Endothelial cell of umbilical vein (primary cell): ENCODE measurements around the gene TCF15. TPM values are rescaled to one million over a fixed set of nuclear protein-coding genes. Genes with fewer than 3 reads are reported as not detected.
A peak's percentile ranks its signal among the peaks of the same experiment; 100 is the strongest.
"Not testable (repeated sequence)": the region's sequence is repeated elsewhere in the genome, so short reads cannot be mapped to it uniquely, and the experiment has no call there.

Experiments used
- BruUV-seq: library from RNA; stranded (reverse); fragments of 400-500 nt; replicated peaks from 2 replicates; lab custom pipeline; 2021; lab: Mats Ljungman, UMichigan
- CTCF ChIA-PET: fragments of 300-600, 350-600 bp; sonication (Branson Sonifier 250); formaldehyde crosslinking; loops from one replicate; lab custom pipeline; 2021; ENCODE audit warnings: antibody characterized with exemption, inconsistent platforms; lab: Charles Lee
- POLR2A ChIA-PET: fragments of 300-600, 350-600 bp; sonication (Branson Sonifier 250); formaldehyde crosslinking; loops from one replicate; lab custom pipeline; 2021; ENCODE audit warnings: antibody characterized with exemption, inconsistent platforms; lab: Charles Lee
- DNase-seq: peaks from one replicate; pipeline ENCODE4 v3.0.0-alpha.2; 2011; ENCODE audit warnings: low read depth, low spot score
- FAIRE-seq: peaks from 2 replicates; lab custom pipeline; 2011; peaks lifted over from hg19 to GRCh38; lab: Jason Lieb, UNC
- H2AFZ ChIP-seq: 2 replicates; pipeline ENCODE4 v1.6.0; 2012; ENCODE audit warnings: low read depth, low read length, control low read depth, inconsistent platforms
- H3K27ac ChIP-seq: 2 replicates; pipeline ENCODE4 v1.5.1; 2011; ENCODE audit warnings: low read depth, mild to moderate bottlenecking, control low read depth, low read length, moderate library complexity; ENCODE audit not compliant: insufficient read depth
- H3K27me3 ChIP-seq, 2 experiments: 2 replicates each; pipeline versions ENCODE4 v1.6.0 to v1.6.1; 2011; ENCODE audit warnings: low read length in 2 of 2, mixed read lengths in 1 of 2; ENCODE audit not compliant: control insufficient read depth in 2 of 2, insufficient read depth in 2 of 2
- H3K36me3 ChIP-seq, 2 experiments: 2 replicates in 1 of 2; 3 replicates in 1 of 2; pipeline ENCODE4 v1.5.1; 2011; ENCODE audit warnings: low read length in 2 of 2, mild to moderate bottlenecking in 1 of 2, moderate library complexity in 1 of 2; ENCODE audit not compliant: control insufficient read depth in 2 of 2, insufficient read depth in 2 of 2; ENCODE audit errors: extremely low read depth in 1 of 2
- H3K4me1 ChIP-seq: 3 replicates; pipeline ENCODE4 v1.5.1; 2011; ENCODE audit warnings: mild to moderate bottlenecking, low read length; ENCODE audit not compliant: control insufficient read depth, insufficient read depth; ENCODE audit errors: extremely low read depth
- H3K4me2 ChIP-seq: 2 replicates; pipeline ENCODE4 v1.6.1; 2011; ENCODE audit warnings: low read length, control low read depth, mixed read lengths; ENCODE audit not compliant: insufficient read depth
- H3K4me3 ChIP-seq, 3 experiments: fragments of 200-600 bp in 1 of 3; sonication (generic), shearing (Covaris generic) in 1 of 3; replicated peaks in 1 of 3; 2 replicates each; pipeline ENCODE4 v1.5.1; 2011 to 2016; ENCODE audit warnings: control low read depth in 3 of 3, low read length in 3 of 3, mild to moderate bottlenecking in 2 of 3, inconsistent platforms in 1 of 3, low read depth in 1 of 3, moderate library complexity in 1 of 3; ENCODE audit not compliant: insufficient read depth in 1 of 3
- H3K79me2 ChIP-seq: 2 replicates; pipeline ENCODE4 v1.6.0; 2012; ENCODE audit warnings: low read length, inconsistent platforms; ENCODE audit not compliant: control insufficient read depth, insufficient read depth
- H3K9ac ChIP-seq: replicated peaks from 2 replicates; pipeline ENCODE3; 2011; ENCODE audit warnings: low read length, control low read depth; ENCODE audit not compliant: insufficient read depth; ENCODE audit errors: extremely low read depth
- H3K9me1 ChIP-seq: replicated peaks from 3 replicates; pipeline ENCODE4 v1.6.0; 2011; ENCODE audit warnings: mild to moderate bottlenecking, low read length; ENCODE audit not compliant: control insufficient read depth, insufficient read depth; ENCODE audit errors: extremely low read depth
- H3K9me3 ChIP-seq: replicated peaks from 2 replicates; pipeline ENCODE4 v1.5.1; 2012; ENCODE audit warnings: low read length, inconsistent platforms; ENCODE audit not compliant: control insufficient read depth, insufficient read depth
- H4K20me1 ChIP-seq: replicated peaks from 2 replicates; pipeline ENCODE3; 2011; ENCODE audit warnings: mild to moderate bottlenecking, low read length; ENCODE audit not compliant: control insufficient read depth, insufficient read depth; ENCODE audit errors: extremely low read depth
- CTCF ChIP-seq, 2 donors: IDR thresholded peaks; 1 replicate in 1 of 2; 2 replicates in 1 of 2; pipeline ENCODE4 v1.5.1; 2011; ENCODE audit warnings: low read length in 2 of 2, mild to moderate bottlenecking in 2 of 2, moderate library complexity in 2 of 2, control low read depth in 1 of 2, inconsistent platforms in 1 of 2, low read depth in 1 of 2; ENCODE audit not compliant: insufficient read depth in 1 of 2; ENCODE audit errors: extremely low read depth in 1 of 2
- FOS ChIP-seq: IDR thresholded peaks from 2 replicates; pipeline ENCODE4 v1.6.1; 2011; ENCODE audit warnings: mild to moderate bottlenecking, low read length, moderate library complexity, borderline replicate concordance; ENCODE audit not compliant: insufficient read depth
- GATA2 ChIP-seq: IDR thresholded peaks from 2 replicates; pipeline ENCODE4 v1.7.0; 2011; ENCODE audit warnings: low read depth, mild to moderate bottlenecking, moderate library complexity, mixed read lengths, low read length; ENCODE audit not compliant: insufficient read length, insufficient read depth
- JUN ChIP-seq: IDR thresholded peaks from 2 replicates; pipeline ENCODE4 v1.6.1; 2011; ENCODE audit warnings: borderline replicate concordance, low read depth; ENCODE audit not compliant: insufficient read length, insufficient read depth
- POLR2A ChIP-seq: IDR thresholded peaks from 2 replicates; pipeline ENCODE4 v1.6.1; 2012; ENCODE audit warnings: low read depth, mild to moderate bottlenecking, control low read depth, low read length
- POLR2AphosphoS5 ChIP-seq: IDR thresholded peaks from 2 replicates; pipeline ENCODE4 v1.6.1; 2012; ENCODE audit warnings: low read depth, mild to moderate bottlenecking, control low read depth, low read length, moderate library complexity; ENCODE audit not compliant: insufficient read depth
- dilution Hi-C: fragments of 300-500 bp; cut with MboI; formaldehyde crosslinking; loops from one replicate; pipeline ENCODE4 v1.15.0; 2019; ENCODE audit warnings: low sequenced_read_pairs; ENCODE audit not compliant: extremely low pct_ligation_motif_present
- intact Hi-C: fragments of 100-400 bp; cut with micrococcal nuclease; formaldehyde crosslinking; loops from one replicate; pipeline ENCODE4 v1.10.0; 2022
- polyA plus RNA-seq, 4 experiments: library from polyadenylated mRNA; depleted of rRNA in 3 of 4; stranded (reverse) in 3 of 4; unstranded in 1 of 4; fragments of >200 nt; gene quantifications; 2 replicates each; pipeline versions ENCODE4 v1.2.1 to v1.2.3, GENCODE V29; 2011 to 2012; ENCODE audit warnings: missing spikeins in 1 of 4
- total RNA-seq: library from RNA; stranded (reverse); gene quantifications from 2 replicates; pipeline ENCODE4 v1.2.3, GENCODE V29; 2021

The TCF15 gene
- total and polyA plus RNA-seq, 2 donors (not counting 3 experiments of a cell fraction or from before 2014, with no cell fraction given) = 0.07 to 1.3 TPM

- dilution Hi-C loops (no loop called here), intact Hi-C loops (no loop called here)
- no peaks in the 10 kb centered on the region for H4K20me1 ChIP-seq
- H3K9ac ChIP-seq = no peak overlapping the region
- ChIA-PET POLR2A (no interaction called here), CTCF (interaction anchor here (2.0 to 2.6 kb wide), 2 partner anchors 10 to 61 kb away, joined by 6 to 10 read pairs; no protein-coding TSS in a partner anchor)
- DNase-seq (no peak), FAIRE-seq (no peak)
- peaks cover 2 to 8% of the 10 kb centered on the region in 2 experiments for H3K27me3 ChIP-seq
- H3K36me3 ChIP-seq = no peaks in the 10 kb centered on the region
- H2AFZ ChIP-seq = no peak overlapping the region
- no peaks in the 10 kb centered on the region for H3K9me1 ChIP-seq
- no peak overlapping the region for H3K4me2 ChIP-seq
- TF ChIP-seq GATA2 (no peak), POLR2AphosphoS5 (no peak), CTCF (IDR thresholded peaks at IDR 0.05; ENCODE audit: extremely low read depth in 1 of 2, insufficient read depth in 1 of 2, low read depth in 1 of 2, low read length in 2 of 2) (no peak)
- no TSS peak for BruUV-seq
- H3K4me1 ChIP-seq = no peaks in the 10 kb centered on the region
- no peaks in the 10 kb centered on the region for H3K9me3 ChIP-seq
- no peaks in the 10 kb centered on the region for H3K79me2 ChIP-seq
- no peak overlapping the region for H3K4me3 ChIP-seq
- H3K27ac ChIP-seq = no peak overlapping the region
Observed at GRCh38 chr20:584161-584970, 25.7 kb downstream of the TCF15 start.

GRCh38 chr20:582204-582603 lies 27.9 kb downstream of the TCF15 start:
- DNase-seq = no peak
- no peak for FAIRE-seq
- ChIA-PET POLR2A (no interaction called here), CTCF (no interaction called here)
- intact Hi-C loops = no loop called here
- dilution Hi-C loops = no loop called here
- H3K4me3 ChIP-seq = no peak overlapping the region
- no peak overlapping the region for H3K4me2 ChIP-seq
- no peak overlapping the region for H3K9ac ChIP-seq
- no peaks in the 10 kb centered on the region for H4K20me1 ChIP-seq
- peaks cover 9% of the 10 kb centered on the region for H3K4me1 ChIP-seq
- TF ChIP-seq GATA2 (no peak), FOS (no peak), JUN (no peak), POLR2A (no peak), POLR2AphosphoS5 (no peak)
- no TSS peak for BruUV-seq
- H3K36me3 ChIP-seq = no peaks in the 10 kb centered on the region
- H3K27ac ChIP-seq = no peak overlapping the region
- no peaks in the 10 kb centered on the region for H3K79me2 ChIP-seq
- no peaks in the 10 kb centered on the region for H3K9me1 ChIP-seq
- H3K9me3 ChIP-seq = no peaks in the 10 kb centered on the region
- peak overlapping the region; percentile 7 for H2AFZ ChIP-seq
- peaks cover 2 to 8% of the 10 kb centered on the region in 2 experiments for H3K27me3 ChIP-seq

- H3K9ac ChIP-seq, POLR2A ChIA-PET, H2AFZ ChIP-seq, H3K4me2 ChIP-seq, DNase-seq, H4K20me1 ChIP-seq, H3K79me2 ChIP-seq, H3K27ac ChIP-seq, BruUV-seq, dilution Hi-C loops, intact Hi-C loops, H3K27me3 ChIP-seq, H3K9me1 ChIP-seq, H3K9me3 ChIP-seq, H3K4me3 ChIP-seq, H3K36me3 ChIP-seq, FAIRE-seq: not testable (repeated sequence)
- peaks cover 40% of the 10 kb centered on the region for H3K4me1 ChIP-seq
- CTCF ChIA-PET = interaction anchor here (4.8 kb wide), 1 partner anchor 16 kb away, joined by 35 read pairs; no protein-coding TSS in a partner anchor
Observed at GRCh38 chr20:578940-579690, 31.0 kb downstream of the TCF15 start.
